Stomach (tissue), 9 donors: ENCODE data around the gene KDM1B. TPM values are rescaled to one million over a fixed set of nuclear protein-coding genes. Genes with fewer than 3 reads are reported as not detected.

Experiments used
- DNase-seq, 2 donors: peaks; one replicate each; pipeline versions ENCODE4 v3.0.0 to v3.0.0-alpha.2; 2013 to 2019
- H3K27ac ChIP-seq, 5 donors: fragments of 200-600 bp in 4 of 5; sonication (generic) in 4 of 5; one replicate each; pipeline ENCODE4 v1.5.1; 2013 to 2019; ENCODE audit warnings: mild to moderate bottlenecking in 1 of 5, moderate library complexity in 1 of 5
- H3K27me3 ChIP-seq, 3 donors: fragments of 200-600 bp; sonication (generic); one replicate each; pipeline ENCODE4 v1.5.1; 2017 to 2019; ENCODE audit warnings: mixed run types in 1 of 3
- H3K36me3 ChIP-seq, 4 donors: fragments of 200-600 bp; sonication (generic); 1 replicate in 3 of 4; 2 replicates in 1 of 4; pipeline ENCODE4 v1.5.1; 2016 to 2019
- H3K4me1 ChIP-seq, 4 donors: fragments of 200-600 bp; sonication (generic); one replicate each; pipeline ENCODE4 v1.5.1; 2016 to 2019
- H3K4me3 ChIP-seq, 4 donors: fragments of 200-600 bp; sonication (generic) in 3 of 4; one replicate each; pipeline ENCODE4 v1.5.1; 2016 to 2019; ENCODE audit warnings: mild to moderate bottlenecking in 1 of 4
- H3K9me3 ChIP-seq, 4 donors: fragments of 200-600 bp; sonication (generic); one replicate each; pipeline ENCODE4 v1.5.1; 2016 to 2019
- EP300 ChIP-seq: sonication (generic); formaldehyde crosslinking; IDR thresholded peaks from one replicate; pipeline ENCODE4 v1.6.1; 2017; ENCODE audit warnings: antibody characterized with exemption
- POLR2A ChIP-seq, 4 donors: fragments of 450-650 bp; IDR thresholded peaks; one replicate each; pipeline ENCODE4 v1.6.1; 2016; ENCODE audit warnings: antibody characterized with exemption in 4 of 4, control low read depth in 2 of 4, mild to moderate bottlenecking in 1 of 4, moderate library complexity in 1 of 4
- POLR2AphosphoS5 ChIP-seq, 3 donors: sonication (generic); formaldehyde crosslinking; IDR thresholded peaks; one replicate each; pipeline ENCODE4 v1.6.1; 2016; ENCODE audit warnings: antibody characterized with exemption in 3 of 3
- WGBS, 5 donors: extraction: QIAGEN DNeasy Blood & Tissue Kit in 3 of 5; methylation state at CpG; one replicate each; pipeline versions ENCODE4 v1.1.5 to v1.1.7; 2013 to 2018; 5-methylcytosine and 5-hydroxymethylcytosine counted together
- intact Hi-C: fragments of 100-400 bp; cut with DNase I; formaldehyde crosslinking; loops from one replicate; pipeline ENCODE4 v1.15.1; 2023; ENCODE audit warnings: low total_unique reads
- polyA plus RNA-seq, 3 donors: library from polyadenylated mRNA; stranded (reverse); fragments of 200-250 nt; gene quantifications; one replicate each; pipeline ENCODE4 v1.2.3, GENCODE V29; 2013
- total RNA-seq, 5 donors: library from RNA; depleted of rRNA; stranded (reverse); fragments of >200 nt; gene quantifications; one replicate each; pipeline versions ENCODE4 v1.1.0 to v1.2.3, GENCODE V29; 2014 to 2016
- TF ChIP-seq, protein P1 (sequence below), 7 experiments: fragments of 450-650 bp in 4 of 7; fragments of 200-600 bp in 3 of 7; sonication (generic) in 3 of 7; IDR thresholded peaks; one replicate each; pipeline ENCODE4 v1.5.1; 2016 to 2019; ENCODE audit warnings: antibody characterized with exemption in 7 of 7, control low read depth in 2 of 7, mild to moderate bottlenecking in 1 of 7
- donor health status: healthy with polysubstance abuse.
- donor health status: Bipolar disorder and iron deficiency.
- donor health status: healthy.

Gene KDM1B
- total and polyA plus RNA-seq, 8 donors, result 2.5 to 12.9 (median 4.1) TPM

GRCh38 chr6:18185624-18186023 is 30.4 kb downstream of the KDM1B start:
- Histone ChIP-seq H3K9me3 (no peaks in the 10 kb centered on the region), H3K4me3 (no peak overlapping the region), H3K27ac (no peak overlapping the region), H3K36me3 (peaks cover 3 to 31% (median 9%) of the 10 kb centered on the region in 4 donors), H3K27me3 (no peaks in the 10 kb centered on the region), H3K4me1 (peaks cover 0 to 12% (median 3%) of the 10 kb centered on the region in 4 donors)
- WGBS, 5 donors, result 38 to 59% (median 46%) methylated on average over 1 of the region's 1 CpG
- TF ChIP-seq, protein P1, sequence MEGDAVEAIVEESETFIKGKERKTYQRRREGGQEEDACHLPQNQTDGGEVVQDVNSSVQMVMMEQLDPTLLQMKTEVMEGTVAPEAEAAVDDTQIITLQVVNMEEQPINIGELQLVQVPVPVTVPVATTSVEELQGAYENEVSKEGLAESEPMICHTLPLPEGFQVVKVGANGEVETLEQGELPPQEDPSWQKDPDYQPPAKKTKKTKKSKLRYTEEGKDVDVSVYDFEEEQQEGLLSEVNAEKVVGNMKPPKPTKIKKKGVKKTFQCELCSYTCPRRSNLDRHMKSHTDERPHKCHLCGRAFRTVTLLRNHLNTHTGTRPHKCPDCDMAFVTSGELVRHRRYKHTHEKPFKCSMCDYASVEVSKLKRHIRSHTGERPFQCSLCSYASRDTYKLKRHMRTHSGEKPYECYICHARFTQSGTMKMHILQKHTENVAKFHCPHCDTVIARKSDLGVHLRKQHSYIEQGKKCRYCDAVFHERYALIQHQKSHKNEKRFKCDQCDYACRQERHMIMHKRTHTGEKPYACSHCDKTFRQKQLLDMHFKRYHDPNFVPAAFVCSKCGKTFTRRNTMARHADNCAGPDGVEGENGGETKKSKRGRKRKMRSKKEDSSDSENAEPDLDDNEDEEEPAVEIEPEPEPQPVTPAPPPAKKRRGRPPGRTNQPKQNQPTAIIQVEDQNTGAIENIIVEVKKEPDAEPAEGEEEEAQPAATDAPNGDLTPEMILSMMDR (IDR thresholded peaks at IDR 0.05), result no peak
- DNase-seq, result no peak
- intact Hi-C loops, result no loop called here

DNA sequence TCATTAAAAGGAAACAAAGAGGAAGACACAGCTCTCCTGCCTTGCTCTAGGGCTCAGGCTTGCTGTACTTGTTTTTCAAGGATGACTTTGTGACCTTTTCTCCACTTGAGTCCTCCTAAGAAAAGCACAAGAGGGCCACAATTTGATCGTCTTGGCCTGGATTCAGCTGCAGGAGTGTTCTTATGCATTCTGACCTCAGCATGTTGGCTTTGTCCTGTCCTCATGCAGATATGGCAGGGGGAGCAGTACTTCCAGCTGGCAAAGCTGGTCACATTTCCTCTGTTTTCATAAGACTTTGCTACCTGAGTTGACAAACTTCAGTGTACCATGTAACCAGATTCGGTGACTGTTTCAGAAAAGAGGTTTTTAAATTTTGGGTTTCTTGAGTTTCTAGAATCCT is 30.8 kb downstream of the KDM1B start:
- Histone ChIP-seq H3K36me3 (peaks cover under 1 to 33% (median 10%) of the 10 kb centered on the region in 4 donors), H3K9me3 (no peaks in the 10 kb centered on the region), H3K27ac (peak overlapping the region in 1 of 5 donors; percentile 31), H3K4me1 (peaks cover 0 to 12% (median 3%) of the 10 kb centered on the region in 4 donors), H3K27me3 (no peaks in the 10 kb centered on the region), H3K4me3 (no peak overlapping the region)
- intact Hi-C loops, result no loop called here
- TF ChIP-seq POLR2A (IDR thresholded peaks at IDR 0.05) (no peak), EP300 (no peak), POLR2AphosphoS5 (IDR thresholded peaks at IDR 0.05) (no peak)
- TF ChIP-seq, protein P1 (IDR thresholded peaks at IDR 0.05), result no peak
- no peak for DNase-seq
- WGBS, 5 donors, result 29 to 54% (median 45%) methylated on average over 2 of the region's 2 CpGs

- Histone ChIP-seq H3K9me3 (no peaks in the 10 kb centered on the region), H3K4me1 (peaks cover 0 to 12% (median 3%) of the 10 kb centered on the region in 4 donors), H3K27ac (no peak overlapping the region), H3K4me3 (no peak overlapping the region), H3K27me3 (no peaks in the 10 kb centered on the region), H3K36me3 (peaks cover 3 to 40% (median 16%) of the 10 kb centered on the region in 4 donors)
- no peak for DNase-seq
- 87 to 92% (median 89%) methylated on average over 4 of the region's 4 CpGs for WGBS, 5 donors
- TF ChIP-seq, protein P1 (IDR thresholded peaks at IDR 0.05), result no peak
- no peak for TF ChIP-seq POLR2A (IDR thresholded peaks at IDR 0.05)
- no peak for TF ChIP-seq EP300
- no peak for TF ChIP-seq POLR2AphosphoS5 (IDR thresholded peaks at IDR 0.05)
- intact Hi-C loops, result no loop called here
Observed at GRCh38 chr6:18186540-18187250, 31.5 kb downstream of the KDM1B start.

- 92 to 94% (median 93%) methylated on average over 10 of the region's 10 CpGs for WGBS, 5 donors
- Histone ChIP-seq H3K4me3 (no peak overlapping the region), H3K27ac (no peak overlapping the region), H3K27me3 (no peaks in the 10 kb centered on the region), H3K36me3 (peaks cover 0 to 43% (median 20%) of the 10 kb centered on the region in 4 donors), H3K9me3 (no peaks in the 10 kb centered on the region), H3K4me1 (peaks cover 0 to 12% (median 3%) of the 10 kb centered on the region in 4 donors)
- TF ChIP-seq EP300, result no peak
- TF ChIP-seq POLR2AphosphoS5 (IDR thresholded peaks at IDR 0.05), result no peak
- TF ChIP-seq, protein P1 (IDR thresholded peaks at IDR 0.05), result no peak
- no peak for TF ChIP-seq POLR2A (IDR thresholded peaks at IDR 0.05)
- DNase-seq, result no peak
- intact Hi-C loops, result no loop called here
Observed at GRCh38 chr6:18187701-18188100, 32.5 kb downstream of the KDM1B start.
